Retina (tissue), 1 donor: ENCODE results near the gene ARHGAP21.
A peak's percentile ranks its signal among the peaks of the same experiment; 100 is the strongest.
"Not testable (repeated sequence)": the region's sequence is repeated elsewhere in the genome, so short reads cannot be mapped to it uniquely, and the experiment has no call there.

Source experiments
- DNase-seq: peaks from one replicate; pipeline ENCODE4 v3.0.0-alpha.2; 2016

ARHGAP21 gene

GRCh38 chr10:24723788-24724380, at the start of gene ARHGAP21:
Gene ARHGAP21, minus strand, starts transcription at chr10:24723887. Its CDS starts 1,988 bp downstream, at chr10:24721899.
- DNase-seq, result peak; percentile 83

DNA sequence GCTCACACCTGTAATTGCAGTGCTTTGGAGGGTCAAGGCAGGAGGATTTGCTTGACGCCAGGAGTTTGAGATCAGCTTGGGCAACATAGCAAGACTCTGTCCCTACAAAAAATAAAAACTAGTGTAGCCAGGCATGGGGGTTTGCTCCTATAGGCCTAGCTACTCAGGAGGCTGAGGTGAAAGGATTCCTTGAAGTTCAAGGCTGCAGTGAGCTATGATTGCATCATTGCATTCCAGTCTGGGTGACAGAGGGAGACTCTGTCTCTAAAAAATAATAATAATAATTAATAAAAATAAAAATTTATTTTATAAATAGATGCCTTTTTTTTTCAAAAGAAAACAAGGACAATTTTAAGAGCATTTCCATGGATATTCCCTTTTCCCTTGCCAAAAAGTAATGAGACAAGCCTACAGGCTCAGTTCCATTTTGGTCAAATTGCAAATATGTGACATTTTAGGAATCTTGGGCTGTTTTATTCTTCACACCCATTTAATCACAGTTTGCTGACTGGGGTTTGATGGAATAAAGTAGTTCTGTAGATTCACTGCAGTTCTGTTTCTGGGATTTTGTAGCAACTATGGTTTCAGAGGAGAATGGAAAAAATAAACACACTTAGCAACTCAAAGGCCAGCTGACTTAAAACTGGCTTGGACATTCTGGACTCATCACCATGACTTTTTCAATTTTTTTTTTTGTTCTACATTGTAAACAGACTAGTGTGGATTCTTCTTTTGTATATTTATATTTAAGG, 48.4 kb upstream of the ARHGAP21 start:
- DNase-seq, result no peak

GRCh38 chr10:24764991-24765390, 41.3 kb upstream of the ARHGAP21 start:
- not testable (repeated sequence) for DNase-seq

GRCh38 chr10:24762966-24763623, 39.4 kb upstream of the ARHGAP21 start:
- no peak for DNase-seq

DNA sequence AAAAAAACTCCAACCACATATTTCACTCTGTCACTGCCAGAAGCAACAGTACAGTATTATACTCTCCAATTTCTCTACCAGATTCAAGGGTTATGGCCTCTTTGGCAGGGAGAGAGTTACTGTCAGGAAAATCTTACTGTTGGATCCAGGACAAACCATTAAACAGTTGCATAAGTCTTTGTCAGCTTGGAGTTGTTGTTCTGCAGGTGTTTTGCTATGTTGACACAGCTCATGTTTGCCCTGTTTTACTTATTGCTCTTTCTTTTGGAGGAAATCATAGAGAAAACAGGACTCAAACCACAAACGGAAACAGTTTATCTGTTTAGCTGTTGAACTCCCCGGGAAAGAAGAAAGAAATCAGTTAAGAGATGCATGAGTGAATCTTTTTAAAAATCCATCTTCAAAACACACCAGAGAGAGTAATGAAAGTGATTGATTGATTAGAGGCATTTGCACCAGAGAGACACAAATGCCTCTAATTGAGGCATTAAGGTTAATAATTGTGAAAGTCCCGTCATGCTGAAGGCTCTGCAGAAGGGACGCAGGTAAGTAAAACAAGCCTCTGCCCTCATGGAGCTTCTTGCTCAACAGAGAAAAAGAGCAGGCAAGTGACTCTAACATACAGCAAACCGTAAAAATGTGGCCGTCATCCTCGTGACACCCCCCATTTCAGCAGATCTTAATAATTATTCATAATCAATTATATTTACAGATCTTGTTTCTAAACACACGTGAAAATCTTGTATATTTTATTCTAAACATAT, 38.7 kb upstream of the ARHGAP21 start:
- peak; percentile 21 for DNase-seq

- peak; percentile 58 for DNase-seq
Observed at GRCh38 chr10:24759672-24760071, 36.0 kb upstream of the ARHGAP21 start.

DNA sequence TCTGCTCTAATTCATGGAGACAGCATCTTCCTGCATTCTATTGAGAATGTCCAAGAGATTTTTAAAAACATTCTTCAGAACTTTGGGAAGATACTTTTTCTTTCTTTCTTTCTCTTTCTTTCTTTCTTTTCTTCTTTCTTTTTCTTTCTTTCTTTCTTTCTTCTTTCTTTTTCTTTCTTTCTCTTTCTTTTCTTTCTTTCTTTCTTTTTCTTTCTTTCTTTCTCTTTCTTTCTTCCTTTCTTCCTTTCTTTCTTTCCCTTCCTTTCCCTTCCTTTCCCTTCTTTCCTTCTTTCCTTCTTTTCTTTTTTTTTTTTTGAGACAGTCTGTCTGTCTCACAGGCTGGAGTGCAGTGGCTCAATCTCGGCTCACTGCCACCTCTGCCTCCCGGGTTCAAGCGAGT, 34.6 kb upstream of the ARHGAP21 start:
- not testable (repeated sequence) for DNase-seq

- DNase-seq, result no peak
Observed at GRCh38 chr10:24756283-24756682, 32.6 kb upstream of the ARHGAP21 start.

DNA sequence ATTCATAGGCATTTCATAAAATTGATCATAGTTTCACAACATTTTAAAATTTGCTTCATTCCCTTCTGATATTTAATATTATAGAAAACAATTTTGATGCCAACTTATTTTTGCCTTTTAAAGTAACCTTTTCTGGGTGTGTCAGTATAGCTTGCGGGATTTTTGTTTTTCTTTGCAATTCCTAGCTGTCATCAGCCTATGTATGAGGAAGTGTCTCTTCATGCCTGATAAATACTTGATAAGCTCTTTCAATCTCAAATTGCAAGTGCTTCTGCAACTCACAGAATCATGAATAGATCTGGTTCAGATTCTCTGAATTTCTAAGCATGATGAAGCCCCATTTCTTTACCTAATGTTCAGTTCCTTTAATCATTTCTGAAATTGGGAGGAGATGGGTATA, 28.0 kb upstream of the ARHGAP21 start:
- DNase-seq, result no peak

DNA sequence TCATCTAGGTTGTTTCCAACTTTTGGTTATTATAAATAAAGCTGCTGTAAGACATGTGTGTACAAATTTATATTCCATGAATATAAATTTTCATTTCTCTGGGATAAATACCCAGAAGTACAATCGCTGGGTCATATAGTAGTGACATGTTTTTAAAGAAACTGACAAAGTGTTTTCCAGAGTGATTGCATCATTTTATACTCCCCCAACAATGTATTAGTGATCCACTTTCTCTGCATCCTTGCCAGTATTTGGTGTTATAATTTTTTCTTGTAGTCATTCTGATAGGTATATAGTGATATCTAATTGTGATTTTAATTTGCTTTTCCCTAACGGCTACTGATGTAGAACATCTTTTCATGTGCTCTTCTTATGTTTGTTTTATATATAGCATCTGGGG, 27.0 kb upstream of the ARHGAP21 start:
- DNase-seq, result no peak

GRCh38 chr10:24748214-24748613, 24.5 kb upstream of the ARHGAP21 start:
- DNase-seq, result no peak

GRCh38 chr10:24744946-24745345, 21.3 kb upstream of the ARHGAP21 start:
- DNase-seq, result no peak

DNA sequence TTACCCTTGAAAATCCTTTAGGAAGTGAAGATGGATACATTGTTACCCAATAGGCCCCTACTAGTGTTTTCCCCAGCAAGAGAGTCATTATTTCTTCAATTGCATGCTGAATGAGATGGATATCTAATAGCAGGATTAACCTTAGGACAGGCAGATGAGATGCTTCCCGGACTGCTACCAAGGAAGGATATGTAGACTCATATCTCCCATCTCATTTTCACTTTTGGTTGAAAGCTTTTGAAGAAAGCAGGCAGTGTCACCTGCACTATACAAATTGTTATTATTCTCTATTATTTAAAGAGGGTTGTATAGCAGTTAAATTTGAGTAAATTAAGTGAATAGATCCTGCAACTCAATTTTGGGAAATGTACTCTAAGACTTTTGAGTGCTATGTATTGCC, 17.0 kb upstream of the ARHGAP21 start:
- no peak for DNase-seq

DNA sequence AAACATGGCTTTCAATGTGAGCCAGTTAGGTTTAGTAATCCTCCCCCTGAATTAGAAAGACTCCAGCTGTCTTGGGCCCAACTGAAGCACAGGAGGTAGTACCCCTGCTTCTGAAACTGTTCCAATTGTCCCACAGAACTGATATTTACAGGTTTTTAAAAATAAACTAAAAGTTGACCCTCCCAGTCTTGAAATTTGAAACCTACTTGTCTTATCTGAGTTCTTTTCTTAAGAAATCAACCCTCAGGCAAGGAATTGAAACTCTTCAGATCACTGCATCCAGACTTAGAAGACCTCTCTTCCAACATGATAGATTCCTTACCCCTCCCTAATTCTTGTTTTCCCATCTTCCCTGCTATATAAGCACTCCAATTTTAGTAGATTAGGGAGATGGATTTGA, 13.3 kb upstream of the ARHGAP21 start:
- no peak for DNase-seq

- no peak for DNase-seq
Observed at GRCh38 chr10:24731942-24732341, 8.3 kb upstream of the ARHGAP21 start.

GRCh38 chr10:24730811-24731210, 7.1 kb upstream of the ARHGAP21 start:
- DNase-seq, result no peak

DNA sequence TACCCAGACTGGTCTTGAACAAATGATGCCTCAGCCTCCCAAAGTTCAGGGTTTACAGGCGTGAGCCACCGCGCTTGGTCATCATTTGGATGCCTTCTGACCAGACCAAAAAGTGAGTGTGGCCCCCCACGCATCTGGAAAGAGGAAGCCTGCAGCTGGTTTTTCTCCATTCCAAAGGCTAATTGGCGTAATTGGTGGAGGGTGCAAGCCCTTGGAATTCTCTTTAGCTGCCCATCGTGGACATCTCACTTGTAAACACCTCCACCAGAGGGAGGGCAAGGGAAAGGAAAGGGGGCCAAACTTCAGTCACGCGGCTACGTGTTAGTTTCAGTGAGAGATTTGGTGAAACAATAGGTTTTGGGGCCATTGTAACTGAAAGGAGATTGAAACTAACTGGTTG, 4.1 kb upstream of the ARHGAP21 start:
- DNase-seq, result no peak

- DNase-seq, result no peak
Observed at GRCh38 chr10:24726626-24727025, 2.9 kb upstream of the ARHGAP21 start.

- DNase-seq, result not testable (repeated sequence)
Observed at GRCh38 chr10:24726029-24726428, 2.3 kb upstream of the ARHGAP21 start.

DNA sequence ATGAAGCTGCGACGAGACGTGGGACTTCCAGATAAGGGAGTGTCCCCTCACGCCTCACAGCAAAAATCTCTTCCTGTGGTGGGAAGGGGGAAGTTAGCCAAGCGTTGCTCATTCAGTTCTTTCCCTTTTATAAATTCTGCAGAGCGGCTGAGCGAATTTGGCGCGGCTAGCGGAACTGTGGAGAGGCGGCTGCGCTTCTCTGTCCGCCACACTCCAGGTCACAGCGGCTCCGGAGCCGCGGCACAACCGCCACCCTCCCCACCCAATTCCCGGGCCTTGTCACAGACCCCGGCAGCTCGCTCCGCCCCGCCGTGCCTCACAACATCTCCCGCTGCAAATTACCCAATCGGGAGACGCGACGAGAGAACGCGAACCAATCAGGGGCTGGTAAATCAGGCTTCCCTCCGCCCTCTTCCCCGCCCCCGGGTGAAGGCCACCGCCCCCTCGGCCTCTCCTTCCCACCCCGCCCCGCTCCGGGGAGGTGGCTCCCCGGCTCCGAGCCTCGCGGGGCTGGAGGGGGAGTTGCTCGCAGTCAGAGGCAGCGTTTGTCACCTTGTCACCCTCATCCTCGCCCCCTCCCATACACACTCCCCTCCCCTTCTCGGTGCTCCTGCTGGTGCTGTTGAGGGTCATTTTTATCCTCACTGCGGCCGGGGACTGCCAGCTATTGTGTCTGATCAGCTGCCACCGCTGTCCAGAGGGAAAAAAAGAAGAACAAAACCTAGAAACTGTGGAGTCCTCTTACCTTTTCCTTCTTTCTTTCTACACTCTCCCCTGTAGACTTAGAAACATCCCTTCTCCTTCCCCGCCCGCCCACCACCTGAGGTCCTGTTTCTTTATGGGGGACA, 918 bp upstream of the ARHGAP21 start:
- DNase-seq, result peak; percentile 97

DNA sequence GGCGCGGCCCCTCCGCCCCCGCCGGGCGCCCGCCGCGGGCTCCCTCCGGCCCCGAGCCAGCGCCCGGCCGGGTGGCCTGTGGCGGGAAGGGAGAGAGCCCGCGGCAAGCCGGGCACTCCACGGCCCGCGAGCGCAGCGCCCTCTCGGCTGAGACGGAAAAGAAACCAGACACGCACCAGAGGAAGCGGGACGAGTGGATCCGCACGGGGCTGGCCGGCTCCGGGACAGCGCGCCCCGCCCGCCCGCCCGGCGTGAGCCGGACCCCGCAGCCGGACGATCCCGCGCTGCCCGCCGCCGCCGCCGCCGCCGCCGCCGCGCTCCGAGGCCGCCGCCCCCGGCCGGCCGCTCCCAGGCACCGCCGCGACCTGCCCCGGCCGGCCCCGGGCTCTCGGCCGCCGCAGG, 300 bp downstream of the ARHGAP21 start:
- DNase-seq, result no peak

GRCh38 chr10:24722676-24723385, 856 bp downstream of the ARHGAP21 start:
- peak; percentile 82 for DNase-seq
